Measurements from ENCODE around the gene ARHGAP23.
A peak's percentile ranks its signal among the peaks of the same experiment; 100 is the strongest.

Gene ARHGAP23

GRCh38 chr17:38425744-38426143, 2.5 kb upstream of the ARHGAP23 start:
- ATAC-seq, result peak; percentile 5; the same call in 1 of the 3 replicates
- TF ChIP-seq ZNF70 (CRISPR knock-in tag; IDR thresholded peaks at IDR 0.05) (no peak), ZNF565 (CRISPR knock-in tag; conservative IDR thresholded peaks at IDR 0.05; ENCODE audit: low read depth) (no peak), ZC3H10 (CRISPR knock-in tag; IDR thresholded peaks at IDR 0.05) (no peak), TCF4 (CRISPR knock-in tag; IDR thresholded peaks at IDR 0.05; ENCODE audit: borderline replicate concordance) (no peak), PATZ1 (CRISPR knock-in tag; IDR thresholded peaks at IDR 0.05; ENCODE audit: borderline replicate concordance) (no peak), POU6F1 (CRISPR knock-in tag; IDR thresholded peaks at IDR 0.05; ENCODE audit: borderline replicate concordance, low read depth) (no peak), OSR1 (CRISPR knock-in tag; IDR thresholded peaks at IDR 0.05) (no peak), PPARA (CRISPR knock-in tag; IDR thresholded peaks at IDR 0.05; ENCODE audit: borderline replicate concordance) (no peak), CSRNP3 (CRISPR knock-in tag; IDR thresholded peaks at IDR 0.05) (no peak), BACH2 (CRISPR knock-in tag; IDR thresholded peaks at IDR 0.05; ENCODE audit: borderline replicate concordance) (no peak), CREB5 (CRISPR knock-in tag; IDR thresholded peaks at IDR 0.05; ENCODE audit: low read depth) (no peak), GLIS3 (CRISPR knock-in tag; IDR thresholded peaks at IDR 0.05) (no peak), ZNF8 (CRISPR knock-in tag; IDR thresholded peaks at IDR 0.05) (no peak), TSHZ2 (CRISPR knock-in tag; IDR thresholded peaks at IDR 0.05) (no peak)

- no peak for ATAC-seq
- no peak for TF ChIP-seq SNAI2 (CRISPR knock-in tag; IDR thresholded peaks at IDR 0.05)
- no peak for TF ChIP-seq PATZ1 (CRISPR knock-in tag; IDR thresholded peaks at IDR 0.05; ENCODE audit: borderline replicate concordance)
- TF ChIP-seq POU6F1 (CRISPR knock-in tag; IDR thresholded peaks at IDR 0.05; ENCODE audit: borderline replicate concordance, low read depth), result no peak
- no peak for TF ChIP-seq ZNF565 (CRISPR knock-in tag; conservative IDR thresholded peaks at IDR 0.05; ENCODE audit: low read depth)
- TF ChIP-seq CSDC2 (CRISPR knock-in tag; IDR thresholded peaks at IDR 0.05), result no peak
- no peak for TF ChIP-seq ESRRG (CRISPR knock-in tag; IDR thresholded peaks at IDR 0.05)
- TF ChIP-seq RARB (CRISPR knock-in tag; IDR thresholded peaks at IDR 0.05), result no peak
- no peak for TF ChIP-seq CREB5 (CRISPR knock-in tag; IDR thresholded peaks at IDR 0.05; ENCODE audit: low read depth)
- no peak for TF ChIP-seq ZC3H10 (CRISPR knock-in tag; IDR thresholded peaks at IDR 0.05)
- TF ChIP-seq ZNF70 (CRISPR knock-in tag; IDR thresholded peaks at IDR 0.05), result no peak
These were observed 1.8 kb upstream of the ARHGAP23 start for GRCh38 chr17:38426441-38426840.

Data from SK-N-SH treated with all-trans-retinoic acid at 6 μM for 48 hours (cell line).